Gastroesophageal sphincter (tissue), 4 donors: Measurements from ENCODE around the gene ANKS1B. TPM values are rescaled to one million over a fixed set of nuclear protein-coding genes. Genes with fewer than 3 reads are reported as not detected.

ENCODE experiments used
- ATAC-seq: fragments of 150-250 bp; one replicate; pipeline ENCODE4 v1.9.1; 2016; ENCODE audit warnings: mild to moderate bottlenecking, moderate library complexity
- H3K27ac ChIP-seq, 4 donors: fragments of 200-600 bp; sonication (generic) in 3 of 4; 1 replicate in 3 of 4; 2 replicates in 1 of 4; pipeline ENCODE4 v1.5.1; 2016 to 2019
- H3K27me3 ChIP-seq: fragments of 200-600 bp; sonication (generic); one replicate; pipeline ENCODE4 v1.5.1; 2019
- H3K36me3 ChIP-seq, 2 donors: fragments of 200-600 bp; sonication (generic); one replicate each; pipeline ENCODE4 v1.5.1; 2019; ENCODE audit warnings: control low read depth in 1 of 2
- H3K4me1 ChIP-seq, 3 donors: fragments of 200-600 bp; sonication (generic); 1 replicate in 2 of 3; 2 replicates in 1 of 3; pipeline ENCODE4 v1.5.1; 2016 to 2019; ENCODE audit warnings: control low read depth in 2 of 3
- H3K4me3 ChIP-seq, 2 donors: fragments of 200-600 bp; sonication (generic); one replicate each; pipeline ENCODE4 v1.5.1; 2019; ENCODE audit warnings: mild to moderate bottlenecking in 1 of 2, moderate library complexity in 1 of 2
- H3K9me3 ChIP-seq, 3 donors: fragments of 200-600 bp; sonication (generic); one replicate each; pipeline ENCODE4 v1.5.1; 2017 to 2019; ENCODE audit warnings: control low read depth in 2 of 3
- CTCF ChIP-seq, 4 experiments: fragments of 200-600 bp in 2 of 4; fragments of 450-650 bp in 2 of 4; sonication (generic) in 1 of 4; IDR thresholded peaks; one replicate each; pipeline ENCODE4 v1.5.1; 2017 to 2019; ENCODE audit warnings: antibody characterized with exemption in 4 of 4, mild to moderate bottlenecking in 2 of 4, moderate library complexity in 2 of 4
- EP300 ChIP-seq: sonication (generic); formaldehyde crosslinking; IDR thresholded peaks from one replicate; pipeline ENCODE4 v1.6.1; 2017; ENCODE audit warnings: antibody characterized with exemption, mild to moderate bottlenecking
- POLR2A ChIP-seq, 2 donors: fragments of 450-650 bp; IDR thresholded peaks; one replicate each; pipeline ENCODE4 v1.6.1; 2017; ENCODE audit warnings: antibody characterized with exemption in 2 of 2, mild to moderate bottlenecking in 2 of 2, moderate library complexity in 1 of 2
- POLR2AphosphoS5 ChIP-seq: sonication (generic); formaldehyde crosslinking; IDR thresholded peaks from one replicate; pipeline ENCODE4 v1.6.1; 2017; ENCODE audit warnings: antibody characterized with exemption
- WGBS, 2 donors: methylation state at CpG; one replicate each; pipeline ENCODE4 v1.1.5; 2018; ENCODE audit warnings: low coverage in 1 of 2; 5-methylcytosine and 5-hydroxymethylcytosine counted together
- total RNA-seq, 4 donors: library from RNA; depleted of rRNA; stranded (reverse); fragments of >200 nt; gene quantifications; one replicate each; pipeline ENCODE4 v1.1.0, GENCODE V29; 2016

Gene ANKS1B
- total RNA-seq, 4 donors from 2014 or later: 9.9 to 31.1 (median 21.4) TPM

GRCh38 chr12:99392091-99392850 lies 592.5 kb downstream of the ANKS1B start:
- 48 to 74% methylated on average over 6 of the region's 6 CpGs for WGBS, 2 donors
- Histone ChIP-seq H3K36me3 (no peaks in the 10 kb centered on the region), H3K4me3 (no peak overlapping the region), H3K4me1 (no peaks in the 10 kb centered on the region), H3K27me3 (no peaks in the 10 kb centered on the region), H3K9me3 (no peaks in the 10 kb centered on the region), H3K27ac (peak overlapping the region in 1 of 4 donors; percentile 33)
- TF ChIP-seq POLR2A (IDR thresholded peaks at IDR 0.05) (no peak), CTCF (IDR thresholded peaks at IDR 0.05) (no peak), POLR2AphosphoS5 (no peak), EP300 (no peak)
- ATAC-seq: no peak

- ATAC-seq: no peak
Measured at GRCh38 chr12:99390707-99391106, 594.0 kb downstream of the ANKS1B start.

GRCh38 chr12:99389751-99390150 lies 595.0 kb downstream of the ANKS1B start:
- Histone ChIP-seq H3K4me1 (no peaks in the 10 kb centered on the region), H3K27ac (no peak overlapping the region), H3K9me3 (no peaks in the 10 kb centered on the region), H3K27me3 (no peaks in the 10 kb centered on the region), H3K36me3 (no peaks in the 10 kb centered on the region), H3K4me3 (no peak overlapping the region)
- no peak for TF ChIP-seq POLR2A (IDR thresholded peaks at IDR 0.05)
- TF ChIP-seq POLR2AphosphoS5: no peak
- no peak for TF ChIP-seq CTCF (IDR thresholded peaks at IDR 0.05)
- TF ChIP-seq EP300: no peak
- 89 to 90% methylated on average over 1 to 3 of the region's 3 CpGs for WGBS, 2 donors
- ATAC-seq: no peak

More at GRCh38 chr12:99390707-99391106, 594.0 kb downstream of the ANKS1B start:
- Histone ChIP-seq H3K4me1 (no peaks in the 10 kb centered on the region), H3K27me3 (no peaks in the 10 kb centered on the region), H3K9me3 (no peaks in the 10 kb centered on the region), H3K27ac (no peak overlapping the region), H3K4me3 (no peak overlapping the region), H3K36me3 (no peaks in the 10 kb centered on the region)
- WGBS, 2 donors: 93 to 96% methylated on average over 3 to 4 of the region's 7 CpGs
- no peak for TF ChIP-seq POLR2A (IDR thresholded peaks at IDR 0.05)
- TF ChIP-seq POLR2AphosphoS5: no peak
- TF ChIP-seq EP300: no peak
- TF ChIP-seq CTCF (IDR thresholded peaks at IDR 0.05): no peak

GRCh38 chr12:99388671-99389195 lies 596.0 kb downstream of the ANKS1B start:
- Histone ChIP-seq H3K4me3 (no peak overlapping the region), H3K36me3 (no peaks in the 10 kb centered on the region), H3K9me3 (no peaks in the 10 kb centered on the region), H3K27ac (no peak overlapping the region), H3K27me3 (no peaks in the 10 kb centered on the region), H3K4me1 (no peaks in the 10 kb centered on the region)
- TF ChIP-seq EP300: no peak
- TF ChIP-seq CTCF (IDR thresholded peaks at IDR 0.05): no peak
- no peak for TF ChIP-seq POLR2AphosphoS5
- no peak for TF ChIP-seq POLR2A (IDR thresholded peaks at IDR 0.05)
- ATAC-seq: no peak
- 80 to 89% methylated on average over 1 of the region's 1 CpG for WGBS, 2 donors

- Histone ChIP-seq H3K4me1 (no peaks in the 10 kb centered on the region), H3K27ac (no peak overlapping the region), H3K4me3 (no peak overlapping the region), H3K36me3 (no peaks in the 10 kb centered on the region), H3K9me3 (no peaks in the 10 kb centered on the region), H3K27me3 (no peaks in the 10 kb centered on the region)
- 87 to 90% methylated on average over 3 to 4 of the region's 4 CpGs for WGBS, 2 donors
- ATAC-seq: no peak
- TF ChIP-seq EP300: no peak
- TF ChIP-seq CTCF (IDR thresholded peaks at IDR 0.05): no peak
- no peak for TF ChIP-seq POLR2AphosphoS5
- no peak for TF ChIP-seq POLR2A (IDR thresholded peaks at IDR 0.05)
Measured at GRCh38 chr12:99387661-99388060, 597.1 kb downstream of the ANKS1B start.
